ENCODE measurements around the gene CHAC1.

- TF ChIP-seq CTCF (IDR thresholded peaks at IDR 0.05): no peak
- no peak for TF ChIP-seq POLR2AphosphoS5 (IDR thresholded peaks at IDR 0.05)
- TF ChIP-seq POLR2A (IDR thresholded peaks at IDR 0.05): no peak
These were observed 38.1 kb upstream of the CHAC1 start for GRCh38 chr15:40915116-40915661.

Data from breast epithelium (tissue), 3 donors.